NCI-H2227 treated with DMSO at 0.1 percent for 48 hours (cell line): ENCODE measurements around the gene C19orf38.

Experiments used
- DNase-seq: peaks from one replicate; lab custom pipeline; 2025; lab: John Stamatoyannopoulos, UW

The C19orf38 gene, protein sequence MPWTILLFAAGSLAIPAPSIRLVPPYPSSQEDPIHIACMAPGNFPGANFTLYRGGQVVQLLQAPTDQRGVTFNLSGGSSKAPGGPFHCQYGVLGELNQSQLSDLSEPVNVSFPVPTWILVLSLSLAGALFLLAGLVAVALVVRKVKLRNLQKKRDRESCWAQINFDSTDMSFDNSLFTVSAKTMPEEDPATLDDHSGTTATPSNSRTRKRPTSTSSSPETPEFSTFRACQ

DNA sequence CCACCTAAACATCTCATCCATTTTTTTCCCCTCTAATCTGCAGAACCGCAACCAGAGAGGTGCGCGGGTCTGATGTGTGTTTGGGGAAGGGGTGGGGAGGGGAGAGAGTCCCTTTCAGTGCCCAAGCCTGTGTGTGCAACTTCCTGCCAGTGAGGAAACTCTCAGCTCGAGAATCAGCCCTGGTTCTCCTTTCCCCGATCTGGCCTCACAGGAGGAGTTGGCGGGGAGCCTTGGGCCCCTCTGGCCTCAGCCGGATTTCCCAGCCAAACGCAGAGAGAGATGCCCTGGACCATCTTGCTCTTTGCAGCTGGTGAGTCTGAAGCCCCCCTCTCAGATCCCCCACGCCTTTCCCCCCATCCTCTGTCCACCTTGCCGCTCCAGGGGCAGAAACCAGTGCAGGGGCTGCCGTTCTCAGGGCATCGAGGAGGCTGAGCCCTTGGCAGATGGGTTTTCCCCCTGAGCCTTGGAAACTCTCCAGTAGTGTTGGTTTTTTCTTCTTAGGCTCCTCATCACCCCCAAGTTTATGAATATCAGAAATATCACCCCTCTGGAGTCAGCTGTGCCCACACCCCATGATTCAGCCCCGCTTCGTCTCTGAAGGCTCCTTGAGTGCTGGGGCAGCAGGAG lies at the start of gene C19orf38:
Gene C19orf38, plus strand, starts transcription at position 186 of the 627 bp plus-strand sequence. Its CDS starts 94 bp downstream, at position 280.
- DNase-seq, result no peak

DNA sequence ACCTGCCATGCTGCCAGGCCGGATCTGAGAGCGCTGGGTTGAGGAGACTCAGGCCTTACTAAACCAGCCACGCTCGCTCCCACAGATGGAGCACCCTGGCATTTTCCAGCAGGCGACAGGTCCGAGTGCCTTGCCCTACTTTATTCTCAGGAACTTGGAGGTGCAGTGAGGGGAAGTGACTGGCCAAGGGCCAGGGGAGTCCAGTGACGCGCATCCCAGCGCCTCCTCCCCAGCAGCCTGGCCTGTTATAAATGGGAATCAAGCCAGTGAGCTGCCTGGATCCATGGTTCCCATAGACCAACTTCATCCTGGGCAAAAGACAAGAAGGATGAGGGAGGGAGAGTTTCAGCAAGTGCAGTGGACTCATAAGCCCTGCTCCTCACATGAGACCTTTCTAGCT lies 47.7 kb upstream of the C19orf38 start:
- no peak for DNase-seq

DNA sequence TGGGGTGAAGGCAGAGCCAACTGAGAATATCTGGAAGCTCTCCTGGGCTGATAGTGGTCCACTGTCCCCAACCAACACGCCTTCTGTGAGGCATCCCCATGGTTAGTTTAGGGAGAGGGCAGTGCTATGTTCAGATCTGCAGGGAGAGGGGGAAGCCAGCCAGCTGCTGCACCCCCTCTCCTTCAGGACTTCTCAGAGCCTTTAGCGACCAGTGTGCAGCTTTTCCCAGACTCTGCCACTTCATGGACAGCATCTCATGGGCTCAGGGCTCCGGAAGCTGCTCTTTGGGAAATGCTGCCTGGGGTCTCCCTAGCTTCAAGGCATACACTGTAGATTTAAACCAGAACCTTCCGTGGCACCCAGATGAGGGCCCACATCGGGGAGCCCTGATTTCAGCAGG lies 45.7 kb upstream of the C19orf38 start:
- no peak for DNase-seq

DNA sequence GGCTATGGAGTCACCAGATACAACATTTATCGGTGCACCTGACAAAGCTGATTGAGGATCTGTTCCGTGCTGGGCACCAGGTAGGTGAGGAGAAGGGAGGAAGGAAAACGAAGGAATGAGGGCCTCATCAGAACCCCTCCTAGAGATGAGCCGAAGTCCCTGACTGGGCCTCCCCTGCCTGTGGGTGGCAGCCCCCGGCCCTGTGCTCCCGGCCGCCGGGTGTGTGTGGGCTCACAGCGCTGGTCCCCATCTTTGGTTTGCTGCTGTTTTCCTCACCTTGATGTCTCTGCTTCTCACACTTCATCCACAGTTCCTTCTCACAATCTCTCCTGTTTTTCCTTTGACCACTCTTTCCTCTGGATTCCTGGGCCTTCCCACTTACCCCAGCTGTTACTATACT lies 45.0 kb upstream of the C19orf38 start:
- DNase-seq, result no peak

DNA sequence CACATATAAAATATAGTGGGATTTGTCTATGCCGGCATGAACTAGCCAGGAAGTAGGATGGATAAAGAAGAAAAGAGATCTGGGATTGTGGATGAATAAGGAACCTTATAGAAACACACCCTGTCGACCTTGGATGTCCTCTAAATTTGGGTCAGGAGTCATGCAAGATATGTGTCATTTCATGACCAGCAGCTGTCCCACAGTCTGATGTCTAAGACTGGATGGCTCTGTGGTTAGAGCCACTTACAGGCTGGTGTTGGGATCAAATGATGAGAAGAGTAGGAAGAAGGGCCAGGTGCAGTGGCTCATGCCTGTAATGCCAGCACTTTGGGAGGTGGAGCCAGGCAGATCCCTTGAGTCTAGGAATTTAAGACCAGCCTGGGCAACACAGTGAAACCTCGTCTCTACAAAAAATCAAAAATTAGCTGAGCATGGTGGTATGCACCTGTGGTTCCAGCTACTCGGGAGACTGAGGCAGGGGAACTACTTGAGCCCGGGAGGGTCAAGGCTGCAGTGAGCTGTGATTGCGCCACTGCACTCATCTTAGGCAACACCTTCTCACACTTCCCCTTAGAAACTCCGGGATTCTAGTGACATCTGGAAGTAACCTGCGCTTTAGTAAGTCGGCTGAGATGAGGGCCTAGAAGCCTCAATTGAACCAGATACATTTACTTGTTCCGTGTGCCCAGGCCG lies 43.0 kb upstream of the C19orf38 start:
- no peak for DNase-seq

DNA sequence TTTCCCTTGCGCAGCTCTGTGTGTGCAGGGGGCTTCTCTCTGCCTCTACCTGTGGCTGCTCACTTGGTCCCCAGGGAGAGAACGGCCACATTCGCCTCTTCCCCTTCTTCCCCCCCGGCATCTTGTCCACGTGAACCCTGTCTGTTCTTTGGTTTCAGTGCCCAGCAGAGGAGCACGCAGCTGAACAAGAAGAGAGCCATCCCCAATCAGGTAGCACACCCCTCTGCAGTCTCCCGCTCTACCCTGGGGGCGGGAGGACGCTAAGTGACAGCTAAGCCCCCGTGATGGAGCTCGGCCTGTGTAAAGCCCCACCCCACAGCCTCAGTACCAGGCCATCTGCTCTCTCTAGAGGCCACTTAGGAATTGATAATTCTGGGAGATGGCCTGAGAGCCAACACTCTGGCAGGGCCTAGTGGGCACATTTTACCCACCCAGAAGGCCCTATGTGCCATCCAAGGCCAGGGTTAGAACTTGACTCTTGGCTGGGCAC lies 42.4 kb upstream of the C19orf38 start:
- DNase-seq, result no peak

DNA sequence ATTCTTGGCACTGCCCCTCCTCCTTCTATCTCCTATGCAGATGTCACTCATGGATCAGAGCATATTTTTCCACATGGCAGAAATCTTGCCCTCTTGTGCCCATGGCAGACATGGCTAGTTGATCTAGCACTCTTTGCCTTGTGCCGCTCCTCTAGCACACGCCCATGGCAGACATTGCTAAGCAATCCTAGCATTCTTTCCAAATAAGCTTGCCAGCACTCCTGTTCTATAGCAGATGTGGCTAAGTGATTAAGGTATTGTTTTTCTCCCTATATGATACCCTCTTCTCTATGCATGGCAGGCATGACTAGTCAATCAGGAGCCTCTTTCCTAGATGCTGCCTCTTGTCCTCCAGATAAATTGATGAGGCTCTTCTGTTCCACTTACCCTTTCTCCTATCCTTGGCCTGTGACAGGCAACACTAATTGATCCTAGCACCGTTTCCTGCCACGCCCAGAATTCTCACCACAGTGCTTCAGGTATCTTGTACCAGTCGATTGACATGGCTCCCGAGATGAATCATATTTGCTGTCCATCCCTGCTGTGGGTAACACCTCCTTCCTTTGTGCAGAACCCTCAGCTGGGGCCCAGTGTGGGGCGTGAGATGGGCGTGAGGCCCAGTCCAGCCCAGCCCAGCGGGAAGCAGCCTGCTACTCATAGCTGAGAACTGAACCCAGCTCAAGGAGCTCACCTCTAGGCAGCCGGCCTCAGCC lies 39.1 kb upstream of the C19orf38 start:
- no peak for DNase-seq

DNA sequence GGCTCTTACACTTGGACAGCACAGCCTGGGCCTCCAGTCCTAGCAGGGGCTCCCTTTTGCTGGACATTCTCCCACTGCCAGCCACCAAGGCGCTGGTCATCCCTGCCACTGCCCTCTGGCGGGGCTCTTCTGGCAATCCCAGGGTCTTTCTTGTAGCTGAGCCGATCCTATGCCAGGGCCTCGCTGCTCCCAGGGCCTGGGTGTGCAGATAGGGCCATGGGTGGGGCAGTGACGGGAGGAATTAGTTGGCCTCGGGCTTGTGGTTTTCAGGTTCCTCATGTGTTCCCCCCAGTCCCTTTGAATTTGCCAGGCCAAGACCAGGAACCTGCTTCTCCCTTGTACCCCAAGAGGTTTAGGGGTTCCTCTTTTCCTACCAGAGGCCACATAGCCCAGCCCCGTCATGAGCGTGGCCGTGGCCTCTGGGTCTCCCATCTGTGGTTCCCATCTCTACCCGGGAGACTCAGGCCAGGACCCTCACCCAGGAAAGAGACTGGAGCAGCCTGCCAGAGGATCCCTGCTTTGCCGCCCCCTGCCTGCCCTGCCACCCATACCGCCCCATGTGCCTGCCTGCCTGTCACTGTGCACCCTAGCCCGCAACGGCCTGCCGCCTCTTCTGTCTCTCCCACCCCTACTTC lies 38.4 kb upstream of the C19orf38 start:
- no peak for DNase-seq

DNA sequence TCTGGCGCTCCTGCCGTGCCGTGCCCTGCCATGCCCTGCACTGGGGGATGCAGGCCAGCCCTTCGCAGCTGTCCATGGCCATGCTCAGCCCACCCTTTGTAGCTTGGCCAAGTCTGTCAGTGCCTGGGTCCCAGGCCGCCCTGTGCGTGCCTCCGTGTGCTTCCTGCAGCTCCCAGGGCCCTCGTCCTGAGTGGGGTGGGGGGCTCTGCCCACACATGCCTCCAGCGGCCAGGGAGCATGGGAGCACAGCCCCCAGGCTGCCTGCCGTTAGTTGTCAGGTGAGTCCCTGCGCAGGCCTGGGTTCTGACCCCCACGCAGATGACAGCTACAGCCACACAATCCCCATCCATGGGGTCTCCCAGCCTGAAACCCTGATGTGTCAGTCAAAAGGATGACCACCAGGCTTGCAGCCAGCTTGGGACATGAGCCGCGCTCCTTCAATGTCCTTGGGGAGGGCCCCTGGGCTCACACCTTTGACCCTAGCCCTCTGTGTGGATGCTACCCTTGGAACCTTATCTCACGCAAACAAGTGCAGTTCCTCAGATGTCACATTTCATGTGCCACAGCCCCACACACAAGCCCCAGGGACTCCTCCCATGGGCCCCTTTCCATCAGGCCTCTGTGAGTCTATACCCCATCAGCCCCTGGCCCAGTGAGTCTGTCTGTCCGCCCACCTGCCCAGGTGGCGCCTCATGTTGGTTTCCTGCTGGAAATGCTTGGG lies 36.7 kb upstream of the C19orf38 start:
- DNase-seq, result no peak

DNA sequence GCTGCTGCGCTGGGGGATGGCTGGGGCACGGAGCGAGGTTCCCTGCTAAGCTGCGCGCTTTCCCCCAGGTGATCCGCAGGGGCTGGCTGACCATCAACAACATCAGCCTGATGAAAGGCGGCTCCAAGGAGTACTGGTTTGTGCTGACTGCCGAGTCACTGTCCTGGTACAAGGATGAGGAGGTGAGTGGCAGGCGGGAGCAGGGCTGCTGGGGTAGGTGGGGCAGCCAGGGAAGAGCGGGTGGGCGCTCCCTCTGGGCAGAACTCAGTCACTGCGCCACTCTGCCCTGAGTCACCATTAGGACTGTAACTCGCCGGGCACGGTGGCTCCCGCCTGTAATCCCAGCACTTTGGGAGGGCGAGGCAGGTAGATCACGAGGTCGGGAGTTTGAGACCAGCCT lies 36.0 kb upstream of the C19orf38 start:
- no peak for DNase-seq

DNA sequence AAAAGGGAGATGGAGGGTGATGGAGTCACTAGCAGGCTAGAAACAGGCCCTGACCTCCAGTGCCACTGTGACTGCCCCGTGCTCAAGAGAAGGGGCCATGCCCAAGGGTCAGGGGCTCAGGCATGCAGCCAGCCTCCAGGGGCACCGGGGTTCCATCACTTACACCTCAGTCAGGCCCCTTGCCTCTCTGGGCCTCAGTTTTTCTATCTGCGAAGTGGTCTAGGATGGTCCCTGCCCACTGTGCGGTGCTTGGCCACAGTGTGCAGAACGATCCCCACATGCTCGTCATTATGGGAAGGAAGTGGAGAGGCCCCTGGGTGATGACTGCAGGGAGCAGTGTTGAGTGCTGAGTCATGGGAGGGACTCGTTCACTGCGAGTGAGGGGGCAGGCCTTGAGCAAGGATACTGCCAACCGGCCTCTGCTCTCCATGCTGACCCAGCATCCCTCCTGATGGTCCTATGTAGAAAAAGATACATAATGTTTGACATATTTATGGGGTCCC lies 35.3 kb upstream of the C19orf38 start:
- DNase-seq, result no peak

DNA sequence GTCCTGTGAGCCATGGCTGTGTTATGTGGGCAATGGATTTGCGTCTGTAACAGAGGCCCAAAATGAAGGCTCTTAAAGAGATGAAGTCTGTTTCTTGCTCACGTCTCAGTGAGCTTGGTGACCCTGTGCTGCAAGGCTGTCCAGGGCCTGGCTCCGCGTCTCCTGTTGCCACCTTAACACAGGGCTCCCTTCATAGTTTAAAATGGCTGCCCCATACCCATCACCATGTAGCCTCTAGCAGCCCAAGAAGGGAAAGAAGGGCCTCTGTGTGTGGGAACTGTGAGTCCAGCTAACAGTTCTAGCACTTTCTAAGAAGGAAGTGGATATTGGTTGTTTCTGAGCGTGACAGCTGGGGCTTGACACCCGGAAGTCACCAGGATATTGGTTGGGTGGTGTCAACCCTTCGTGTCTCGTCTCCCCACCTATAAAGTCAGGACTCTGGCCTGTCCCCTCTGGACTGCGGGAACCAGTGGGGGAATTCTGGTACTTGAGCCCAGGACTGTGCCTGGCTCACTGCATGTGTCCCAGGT lies 33.1 kb upstream of the C19orf38 start:
- DNase-seq, result no peak

DNA sequence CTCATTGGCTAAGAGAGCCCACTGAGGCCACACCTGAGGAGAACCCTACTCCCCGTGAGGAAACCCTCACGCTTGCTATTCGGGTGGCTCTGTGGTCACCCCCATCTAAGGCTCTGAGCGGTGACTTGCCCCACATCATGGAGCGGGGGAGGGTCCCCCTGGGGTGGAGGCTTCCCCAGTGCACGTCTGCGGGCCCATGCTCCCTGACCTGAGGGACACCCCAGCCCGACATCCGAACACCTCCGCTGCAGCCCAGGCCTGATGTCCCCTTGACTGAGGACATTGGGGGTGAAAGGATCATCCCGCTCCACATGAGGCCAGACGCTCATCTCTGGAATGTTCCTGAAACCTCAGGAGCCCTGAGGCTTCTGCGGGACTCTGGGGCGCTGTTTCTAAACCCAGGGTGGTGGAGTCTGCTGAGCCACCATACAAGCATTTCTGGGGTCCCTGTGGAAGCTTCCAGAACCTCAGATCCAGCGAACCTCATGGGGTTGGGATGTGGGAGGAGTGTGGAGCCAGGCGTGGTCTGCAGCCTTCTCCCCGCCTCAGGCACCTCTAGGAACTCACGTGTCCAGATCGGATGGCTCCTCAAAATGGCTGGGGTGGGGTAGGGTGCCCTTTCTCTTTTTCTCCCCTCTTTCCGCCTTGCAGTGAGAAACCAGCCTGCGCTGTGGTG lies 32.1 kb upstream of the C19orf38 start:
- DNase-seq, result no peak

DNA sequence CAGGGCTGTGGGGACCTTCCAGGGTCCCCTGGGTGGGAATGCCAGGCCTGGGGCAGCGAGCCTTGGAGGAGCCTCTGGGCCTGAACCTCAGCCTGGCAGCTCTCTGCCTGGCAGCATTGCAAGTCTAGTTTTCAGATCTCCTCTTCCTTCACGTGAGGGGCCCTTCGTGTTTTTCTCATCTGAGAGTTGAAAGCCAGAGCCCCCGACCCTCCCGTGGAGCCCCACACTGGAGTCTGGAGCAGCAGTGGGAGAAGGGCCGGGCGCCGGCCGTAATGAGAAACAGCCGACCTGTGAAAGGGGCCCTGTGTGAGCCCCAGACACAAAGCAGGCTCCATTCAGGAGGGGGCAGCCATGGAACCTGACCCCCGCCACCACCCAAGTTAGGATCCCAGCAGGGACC lies 31.5 kb upstream of the C19orf38 start:
- DNase-seq, result no peak

DNA sequence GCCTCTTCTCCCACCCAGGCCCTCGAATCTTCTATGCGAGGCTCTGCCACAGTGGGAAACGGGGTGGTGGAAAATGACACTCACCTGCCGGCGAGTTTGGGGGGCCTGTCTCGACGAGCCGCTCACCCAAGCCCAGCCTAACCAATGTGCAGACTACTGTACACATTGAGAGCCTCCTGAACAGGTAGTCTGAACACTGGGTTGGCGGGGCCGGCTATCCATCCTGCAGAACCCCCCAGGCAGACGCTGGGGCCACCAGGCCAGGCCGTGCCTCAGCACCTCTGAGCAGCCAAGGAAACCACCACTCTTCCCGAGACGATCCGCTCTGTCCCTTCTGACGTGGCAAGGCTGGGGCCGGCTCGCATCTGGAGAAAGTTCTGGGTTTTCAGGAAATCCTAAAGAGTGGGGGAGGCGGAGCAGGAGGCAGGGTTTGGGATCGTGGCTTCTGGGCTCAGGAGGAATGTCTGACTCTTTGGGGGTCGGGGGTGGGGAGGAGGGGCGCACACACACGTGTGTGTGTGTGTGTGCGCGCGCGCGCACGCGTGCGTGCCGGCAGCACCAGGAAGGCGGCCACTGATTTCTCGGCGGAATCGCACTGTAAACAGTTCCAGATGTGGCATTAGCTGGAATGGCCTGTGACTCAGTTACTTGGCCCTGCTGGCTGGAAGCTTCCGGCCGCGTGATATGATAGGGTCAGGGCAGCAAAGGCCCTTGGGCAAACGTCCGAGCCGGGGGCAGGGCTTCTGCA lies 30.8 kb upstream of the C19orf38 start:
- no peak for DNase-seq

DNA sequence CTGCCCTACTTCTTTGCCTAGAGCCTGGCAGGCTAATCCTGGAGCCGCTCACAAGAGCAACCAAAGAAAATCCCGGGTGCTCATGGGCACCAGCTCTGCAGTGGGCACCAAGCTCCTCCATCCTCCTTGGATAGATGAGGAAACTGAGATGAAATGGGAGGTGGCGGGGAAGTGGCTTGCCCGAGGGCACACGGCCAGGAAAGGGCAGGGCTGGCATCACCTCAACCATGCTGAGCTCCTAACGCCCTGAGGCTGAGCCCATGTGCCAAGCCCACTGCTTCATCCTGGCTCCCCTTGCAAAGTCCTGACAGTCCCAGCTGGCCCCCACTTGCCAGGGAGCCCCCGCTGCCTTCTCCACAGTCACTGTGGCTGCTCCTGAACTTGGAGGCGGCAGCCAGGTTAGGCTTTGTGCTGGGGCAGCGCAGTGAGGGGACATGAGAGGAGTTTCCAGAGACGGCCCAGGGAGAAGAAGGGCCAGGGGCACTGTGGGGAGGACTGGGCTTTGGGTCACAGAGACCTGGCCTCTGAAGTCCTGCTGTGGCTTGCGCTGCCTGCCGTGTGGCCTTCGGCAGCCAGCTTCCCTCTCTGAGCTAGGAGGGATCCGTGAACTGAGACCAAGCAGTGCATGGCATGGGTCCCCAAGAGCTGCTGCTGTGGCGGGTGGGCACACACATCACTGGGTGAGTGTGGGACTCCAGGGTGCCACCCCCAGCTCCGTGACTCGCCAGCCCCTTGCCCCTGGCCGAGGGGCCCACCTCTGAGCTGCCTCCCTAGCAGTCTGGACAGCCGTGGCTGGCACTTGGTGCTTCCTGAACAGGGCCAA lies 29.7 kb upstream of the C19orf38 start:
- no peak for DNase-seq

DNA sequence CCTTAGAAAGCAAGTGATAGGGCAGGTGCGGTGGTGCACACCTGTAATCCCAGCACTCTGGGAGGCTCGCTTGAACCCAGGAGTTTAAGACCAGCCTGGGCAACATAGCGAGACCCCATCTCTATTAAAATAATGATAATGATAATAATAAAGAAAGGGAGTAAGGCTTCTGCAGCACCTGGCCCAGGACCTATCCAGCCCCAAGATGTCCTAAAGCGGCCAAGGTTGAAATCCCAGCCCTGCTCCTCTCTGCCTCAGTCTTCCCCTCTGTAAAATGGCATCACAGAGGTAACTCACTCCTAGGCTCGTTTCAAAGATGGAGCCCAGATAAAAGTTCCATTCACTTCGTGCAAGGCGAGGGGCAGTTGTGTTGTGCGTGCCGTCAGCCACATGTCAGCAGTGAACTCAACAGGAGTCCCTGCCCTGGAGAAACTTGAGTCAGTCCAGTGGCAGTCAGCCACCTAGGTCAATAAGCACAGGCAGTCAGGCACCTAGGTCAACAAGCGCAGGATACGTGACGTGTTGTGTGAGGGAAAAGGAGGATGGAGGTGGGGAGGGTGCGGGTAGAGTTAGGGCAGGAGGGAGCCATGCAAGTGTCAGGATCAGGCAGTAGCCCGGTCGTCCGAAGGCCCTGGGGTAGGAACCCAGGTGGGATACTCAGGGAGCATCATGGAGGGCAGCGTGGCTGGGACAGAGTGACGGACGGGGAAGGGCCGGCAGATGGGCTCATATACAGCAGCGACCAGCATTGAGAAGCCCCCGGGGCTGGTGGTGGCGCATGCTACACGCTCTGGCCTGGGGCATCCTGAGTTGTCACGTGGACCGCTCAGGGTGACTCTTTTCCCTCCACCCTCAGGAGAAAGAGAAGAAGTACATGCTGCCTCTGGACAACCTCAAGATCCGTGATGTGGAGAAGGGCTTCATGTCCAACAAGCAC lies 28.8 kb upstream of the C19orf38 start:
- DNase-seq, result no peak

DNA sequence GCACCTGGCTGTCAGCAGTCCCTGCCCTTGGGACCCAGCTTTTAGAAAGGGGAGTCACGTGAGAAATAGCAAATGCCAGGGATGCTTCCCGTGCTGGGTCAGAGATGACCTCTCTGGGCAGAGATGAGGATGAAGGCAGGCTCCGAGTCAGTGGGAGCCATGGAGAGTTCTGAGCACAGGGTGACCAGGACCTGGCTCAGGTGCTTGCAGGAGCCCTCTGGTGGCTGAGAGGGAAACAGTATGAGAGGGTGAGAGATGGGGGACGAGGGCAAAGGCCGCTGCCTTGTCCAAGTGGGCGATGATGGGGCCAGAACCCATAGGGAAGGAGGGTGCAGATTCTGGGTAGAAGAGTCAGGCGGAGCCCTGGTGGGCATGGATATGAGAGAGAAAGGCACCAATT lies 28.0 kb upstream of the C19orf38 start:
- DNase-seq, result no peak
